K562 (cell line): ENCODE data around the gene AFG1L. TPM values are rescaled to one million over a fixed set of nuclear protein-coding genes. Genes with fewer than 3 reads are reported as not detected.
A peak's percentile ranks its signal among the peaks of the same experiment; 100 is the strongest.

Source experiments
- AFF4 ChIP-seq: sonication (generic); formaldehyde crosslinking; IDR thresholded peaks from 2 replicates; pipeline ENCODE4 v1.8.0; 2023; ENCODE audit warnings: mild to moderate bottlenecking, missing genetic modification reagents
- COPS2 ChIP-seq: fragments of 450-650 bp; conservative IDR thresholded peaks from 2 replicates; pipeline ENCODE4 v1.6.1; 2016; ENCODE audit warnings: mild to moderate bottlenecking, moderate library complexity
- CXXC5 ChIP-seq: fragments of 250-450 bp; sonication (Bioruptor Pico); IDR thresholded peaks from 2 replicates; pipeline ENCODE4 v1.8.0; 2022; ENCODE audit warnings: inconsistent platforms, mild to moderate bottlenecking, moderate library complexity
- FOXA3 ChIP-seq, 2 experiments: fragments of 450-650 bp in 1 of 2; sonication (generic) in 1 of 2; formaldehyde crosslinking; IDR thresholded peaks in 1 of 2; conservative IDR thresholded peaks in 1 of 2; 2 replicates each; pipeline versions ENCODE4 v1.4.0 to v1.8.0; 2020 to 2022; ENCODE audit warnings: mild to moderate bottlenecking in 2 of 2, missing genetic modification reagents in 1 of 2
- GATAD2A ChIP-seq: fragments of 450-650 bp; IDR thresholded peaks from 2 replicates; pipeline ENCODE4 v1.6.1; 2017
- HDGF ChIP-seq: fragments of 450-650 bp; IDR thresholded peaks from 2 replicates; pipeline ENCODE4 v1.6.1; 2016
- NFE2L1 ChIP-seq: fragments of 450-650 bp; IDR thresholded peaks from 2 replicates; pipeline ENCODE4 v1.6.1; 2016; ENCODE audit warnings: missing genetic modification characterization, low read depth, mild to moderate bottlenecking, missing compliant biosample characterization, moderate library complexity, borderline replicate concordance
- NFIC ChIP-seq: fragments of 450-650 bp; IDR thresholded peaks from 2 replicates; pipeline ENCODE4 v1.6.1; 2017; ENCODE audit warnings: mild to moderate bottlenecking, inconsistent platforms
- RBBP5 ChIP-seq: fragments of 200-600 bp; sonication (generic); IDR thresholded peaks from 2 replicates; pipeline ENCODE4 v1.6.1; 2012; ENCODE audit warnings: borderline replicate concordance, mild to moderate bottlenecking, low read length, control low read depth, inconsistent platforms; ENCODE audit not compliant: insufficient read depth, poor library complexity, severe bottlenecking
- RFX1 ChIP-seq: fragments of 450-650 bp; IDR thresholded peaks from 2 replicates; pipeline ENCODE4 v1.6.1; 2016; ENCODE audit warnings: mild to moderate bottlenecking, moderate library complexity
- SMAD2 ChIP-seq: fragments of 150-350 bp; IDR thresholded peaks from 2 replicates; pipeline ENCODE4 v1.6.1; 2014; ENCODE audit warnings: low read depth, mild to moderate bottlenecking, low read length
- STAT5A ChIP-seq: IDR thresholded peaks from 2 replicates; pipeline ENCODE4 v1.6.1; 2012; ENCODE audit warnings: low read length, inconsistent platforms, borderline replicate concordance
- ZBTB7A ChIP-seq: IDR thresholded peaks from 2 replicates; pipeline ENCODE4 v1.6.1; 2011; ENCODE audit warnings: low read depth, mild to moderate bottlenecking, low read length, moderate library complexity, borderline replicate concordance; ENCODE audit not compliant: control insufficient read depth
- polyA plus RNA-seq, 8 experiments: library from polyadenylated mRNA; depleted of rRNA in 4 of 8; stranded (reverse) in 5 of 8; unstranded in 3 of 8; fragments of >200 nt; fragmentation: Nextera tagmentation in 2 of 8; fragmentation: Illumina TruSeq in 1 of 8; extraction: Ambion mirVana in 2 of 8; extraction: Trizol in 1 of 8; gene quantifications; 2 replicates each; pipeline versions ENCODE4 v1.2.1 to v1.2.3, GENCODE V29; 2011 to 2014; ENCODE audit warnings: inconsistent platforms in 1 of 8, missing spikeins in 1 of 8
- total RNA-seq, 7 experiments: library from RNA; depleted of rRNA in 6 of 7; stranded (reverse); fragments of >200 nt in 6 of 7; fragmentation: Illumina TruSeq in 2 of 7; extraction: Trizol in 2 of 7; gene quantifications; 2 replicates each; pipeline versions ENCODE4 v1.2.1 to v1.2.3, GENCODE V29; 2011 to 2021; ENCODE audit warnings: low replicate concordance in 1 of 7
- TF ChIP-seq, protein P1 (sequence below): fragments of 450-650 bp; IDR thresholded peaks from 2 replicates; pipeline ENCODE4 v1.6.1; 2016; ENCODE audit warnings: antibody characterized with exemption
- TF ChIP-seq, protein P2 (sequence below), 2 experiments: fragments of 150-350 bp in 1 of 2; IDR thresholded peaks; 2 replicates each; pipeline ENCODE4 v1.6.1; 2012 to 2016; ENCODE audit warnings: low read depth in 2 of 2, low read length in 2 of 2, mild to moderate bottlenecking in 1 of 2, moderate library complexity in 1 of 2
- TF ChIP-seq, protein P3 (sequence below), 2 experiments: fragments of 450-650 bp in 1 of 2; sonication (generic) in 1 of 2; formaldehyde crosslinking; conservative IDR thresholded peaks; 2 replicates each; pipeline versions ENCODE4 v1.4.0 to v1.8.1; 2020 to 2022; ENCODE audit warnings: mild to moderate bottlenecking in 1 of 2, missing genetic modification reagents in 1 of 2

AFG1L gene
- total and polyA plus RNA-seq, 9 of the 15 experiments (the other 6 are each of a cell fraction or from before 2014, with no cell fraction given), result 2.2 to 15.5 (median 5.8) TPM

DNA sequence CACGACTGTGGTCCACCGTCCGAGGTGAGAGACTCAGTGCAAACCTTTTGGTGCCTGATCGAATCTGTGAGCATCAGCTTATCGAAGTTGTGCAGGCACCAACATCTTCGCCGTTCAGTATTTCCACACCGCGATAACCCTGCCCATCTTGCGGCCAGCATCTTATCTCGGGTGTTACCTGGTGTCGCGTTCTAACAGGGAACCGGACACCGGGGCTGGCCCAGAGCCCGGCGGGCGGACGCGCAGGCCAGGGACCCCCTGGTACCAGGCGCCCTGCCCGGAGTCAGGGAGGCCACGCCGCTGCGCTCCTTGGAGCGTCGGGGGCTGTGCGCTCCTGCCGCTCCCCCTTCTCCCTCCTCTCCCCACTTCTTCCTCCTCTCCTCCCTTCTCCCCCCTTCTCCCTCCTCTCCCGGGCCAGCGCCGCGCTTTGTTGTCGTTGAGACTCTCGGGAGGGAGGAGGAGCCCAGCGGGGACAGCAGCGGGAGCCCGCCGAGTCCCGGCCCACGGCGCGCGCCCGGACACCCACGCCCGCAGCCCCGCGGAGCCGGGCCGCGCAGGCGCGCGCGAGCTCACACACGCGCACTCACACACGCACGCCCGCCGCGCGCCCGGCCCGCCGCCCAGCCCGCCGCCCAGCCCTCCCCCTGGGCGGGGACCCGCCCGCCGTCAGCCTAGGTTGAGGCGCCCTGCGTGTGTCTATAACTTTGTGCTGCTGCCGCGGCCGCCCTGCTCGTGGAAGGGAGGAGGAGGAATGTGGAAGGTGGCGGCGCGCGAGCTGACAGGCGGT lies 264.4 kb downstream of the AFG1L start (continued):
- peak; percentile 44; the same call in 1 of the 2 replicates for TF ChIP-seq ZBTB7A
- TF ChIP-seq RFX1, result no peak
- no peak for TF ChIP-seq COPS2
- peak; percentile 60; the same call in 1 of the 2 replicates for TF ChIP-seq GATAD2A
- TF ChIP-seq, protein P1, sequence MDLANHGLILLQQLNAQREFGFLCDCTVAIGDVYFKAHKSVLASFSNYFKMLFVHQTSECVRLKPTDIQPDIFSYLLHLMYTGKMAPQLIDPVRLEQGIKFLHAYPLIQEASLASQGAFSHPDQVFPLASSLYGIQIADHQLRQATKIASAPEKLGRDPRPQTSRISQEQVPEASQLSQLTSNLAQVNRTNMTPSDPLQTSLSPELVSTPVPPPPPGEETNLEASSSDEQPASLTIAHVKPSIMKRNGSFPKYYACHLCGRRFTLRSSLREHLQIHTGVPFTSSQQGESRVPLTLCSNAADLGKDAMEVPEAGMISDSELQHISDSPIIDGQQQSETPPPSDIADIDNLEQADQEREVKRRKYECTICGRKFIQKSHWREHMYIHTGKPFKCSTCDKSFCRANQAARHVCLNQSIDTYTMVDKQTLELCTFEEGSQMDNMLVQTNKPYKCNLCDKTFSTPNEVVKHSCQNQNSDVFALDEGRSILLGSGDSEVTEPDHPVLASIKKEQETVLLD, result peak; percentile 57; the same call in 1 of the 2 replicates
- peak; percentile 65 for TF ChIP-seq RBBP5
- peak; percentile 91 for TF ChIP-seq NFIC
- TF ChIP-seq CXXC5 (CRISPR knock-in tag), result peak; percentile 98
- peak; percentile 92 for TF ChIP-seq STAT5A
- TF ChIP-seq AFF4 (CRISPR knock-in tag), result no peak; the same call in 1 of the 2 replicates
- TF ChIP-seq, protein P2, sequence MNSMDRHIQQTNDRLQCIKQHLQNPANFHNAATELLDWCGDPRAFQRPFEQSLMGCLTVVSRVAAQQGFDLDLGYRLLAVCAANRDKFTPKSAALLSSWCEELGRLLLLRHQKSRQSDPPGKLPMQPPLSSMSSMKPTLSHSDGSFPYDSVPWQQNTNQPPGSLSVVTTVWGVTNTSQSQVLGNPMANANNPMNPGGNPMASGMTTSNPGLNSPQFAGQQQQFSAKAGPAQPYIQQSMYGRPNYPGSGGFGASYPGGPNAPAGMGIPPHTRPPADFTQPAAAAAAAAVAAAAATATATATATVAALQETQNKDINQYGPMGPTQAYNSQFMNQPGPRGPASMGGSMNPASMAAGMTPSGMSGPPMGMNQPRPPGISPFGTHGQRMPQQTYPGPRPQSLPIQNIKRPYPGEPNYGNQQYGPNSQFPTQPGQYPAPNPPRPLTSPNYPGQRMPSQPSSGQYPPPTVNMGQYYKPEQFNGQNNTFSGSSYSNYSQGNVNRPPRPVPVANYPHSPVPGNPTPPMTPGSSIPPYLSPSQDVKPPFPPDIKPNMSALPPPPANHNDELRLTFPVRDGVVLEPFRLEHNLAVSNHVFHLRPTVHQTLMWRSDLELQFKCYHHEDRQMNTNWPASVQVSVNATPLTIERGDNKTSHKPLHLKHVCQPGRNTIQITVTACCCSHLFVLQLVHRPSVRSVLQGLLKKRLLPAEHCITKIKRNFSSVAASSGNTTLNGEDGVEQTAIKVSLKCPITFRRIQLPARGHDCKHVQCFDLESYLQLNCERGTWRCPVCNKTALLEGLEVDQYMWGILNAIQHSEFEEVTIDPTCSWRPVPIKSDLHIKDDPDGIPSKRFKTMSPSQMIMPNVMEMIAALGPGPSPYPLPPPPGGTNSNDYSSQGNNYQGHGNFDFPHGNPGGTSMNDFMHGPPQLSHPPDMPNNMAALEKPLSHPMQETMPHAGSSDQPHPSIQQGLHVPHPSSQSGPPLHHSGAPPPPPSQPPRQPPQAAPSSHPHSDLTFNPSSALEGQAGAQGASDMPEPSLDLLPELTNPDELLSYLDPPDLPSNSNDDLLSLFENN (IDR thresholded peaks at IDR 0.05; ENCODE audit: low read depth in 2 of 2, low read length in 2 of 2), result peak in 1 of 2 experiments; percentile 76; a peak in 2 of 4 replicates
- no peak for TF ChIP-seq NFE2L1 (tag)
- TF ChIP-seq, protein P3, sequence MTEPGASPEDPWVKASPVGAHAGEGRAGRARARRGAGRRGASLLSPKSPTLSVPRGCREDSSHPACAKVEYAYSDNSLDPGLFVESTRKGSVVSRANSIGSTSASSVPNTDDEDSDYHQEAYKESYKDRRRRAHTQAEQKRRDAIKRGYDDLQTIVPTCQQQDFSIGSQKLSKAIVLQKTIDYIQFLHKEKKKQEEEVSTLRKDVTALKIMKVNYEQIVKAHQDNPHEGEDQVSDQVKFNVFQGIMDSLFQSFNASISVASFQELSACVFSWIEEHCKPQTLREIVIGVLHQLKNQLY (CRISPR knock-in tag; conservative IDR thresholded peaks at IDR 0.05), result 0 out of 4 replicates have a peak, but pooled peaks of 1 of the 2 experiments have one; percentile 45
- no peak for TF ChIP-seq SMAD2
- TF ChIP-seq FOXA3 (CRISPR knock-in tag; conservative IDR thresholded peaks at IDR 0.05 in 1 of 2, IDR thresholded peaks at IDR 0.05 in 1 of 2), result no peak
- TF ChIP-seq HDGF, result no peak
